ENCODE measurements around the gene ZNF521. TPM values are rescaled to one million over a fixed set of nuclear protein-coding genes. Genes with fewer than 3 reads are reported as not detected.

ZNF521 gene
- total and polyA plus RNA-seq, 2 experiments from 2014 or later, result 3.1 to 9.2 TPM

GRCh38 chr18:25370391-25370790, 18.4 kb upstream of the ZNF521 start (continued):
- TF ChIP-seq JUNB (IDR thresholded peaks at IDR 0.05; ENCODE audit: unreplicated experiment) (no peak), ETS1 (IDR thresholded peaks at IDR 0.05) (no peak), NANOG (IDR thresholded peaks at IDR 0.05; ENCODE audit: borderline replicate concordance) (no peak), POLR2AphosphoS5 (IDR thresholded peaks at IDR 0.05; ENCODE audit: low read depth) (no peak), EZH2 (IDR thresholded peaks at IDR 0.05; ENCODE audit: low read depth, unreplicated experiment) (no peak)

DNA sequence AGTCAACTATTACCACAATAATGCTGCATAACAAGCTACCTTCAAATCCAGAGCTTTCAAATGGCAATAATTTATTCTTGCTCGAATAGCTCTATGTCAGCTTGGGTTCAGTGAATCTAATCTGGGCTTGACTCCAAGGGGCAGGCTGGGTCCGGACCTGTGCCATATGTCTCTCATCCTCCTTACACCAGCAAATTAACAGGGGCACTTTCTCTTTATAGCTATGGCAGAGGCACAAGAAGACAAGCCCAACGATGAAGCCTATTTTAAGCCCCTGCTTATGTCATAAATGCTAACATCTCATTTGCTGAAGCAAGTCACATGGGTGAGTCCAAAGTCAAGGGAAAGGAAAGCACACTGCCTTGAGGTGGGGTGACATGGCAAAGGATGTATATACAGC, 13.3 kb upstream of the ZNF521 start:
- H3K4me3 ChIP-seq, result no peak overlapping the region
- no peaks in the 10 kb centered on the region; the same call in 1 of the 2 replicates for H3K36me3 ChIP-seq (ENCODE audit: insufficient read depth)
- no peak overlapping the region for H3K27ac Mint-ChIP-seq
- H3K9me3 Mint-ChIP-seq, result peaks cover 6% of the 10 kb centered on the region
- no peaks in the 10 kb centered on the region for H3K36me3 Mint-ChIP-seq (ENCODE audit: low read depth)
- peaks cover 2% of the 10 kb centered on the region for H3K27me3 Mint-ChIP-seq (ENCODE audit: insufficient read depth, low read depth, poor library complexity)
- no peak for DNase-seq (ENCODE audit: low spot score)
- H3K27ac ChIP-seq (ENCODE audit: low read depth), result no peak overlapping the region
- H3K4me2 ChIP-seq, result no peak overlapping the region
- no peaks in the 10 kb centered on the region for H3K27me3 ChIP-seq (ENCODE audit: insufficient read depth)
- 0 out of 2 replicates have a peak, but pooled peaks cover 5% of the 10 kb centered on the region for H3K9me2 ChIP-seq (ENCODE audit: insufficient read depth)
- no peaks in the 10 kb centered on the region for H3K79me2 ChIP-seq (replicated peaks; ENCODE audit: insufficient read depth)
- no peak overlapping the region for H2AFZ ChIP-seq
- no peak for ATAC-seq
- no peaks in the 10 kb centered on the region for H4K20me1 ChIP-seq (replicated peaks; ENCODE audit: insufficient read depth)
- H3F3A ChIP-seq (replicated peaks; ENCODE audit: low read depth), result no peaks in the 10 kb centered on the region
- TF ChIP-seq, protein P1, sequence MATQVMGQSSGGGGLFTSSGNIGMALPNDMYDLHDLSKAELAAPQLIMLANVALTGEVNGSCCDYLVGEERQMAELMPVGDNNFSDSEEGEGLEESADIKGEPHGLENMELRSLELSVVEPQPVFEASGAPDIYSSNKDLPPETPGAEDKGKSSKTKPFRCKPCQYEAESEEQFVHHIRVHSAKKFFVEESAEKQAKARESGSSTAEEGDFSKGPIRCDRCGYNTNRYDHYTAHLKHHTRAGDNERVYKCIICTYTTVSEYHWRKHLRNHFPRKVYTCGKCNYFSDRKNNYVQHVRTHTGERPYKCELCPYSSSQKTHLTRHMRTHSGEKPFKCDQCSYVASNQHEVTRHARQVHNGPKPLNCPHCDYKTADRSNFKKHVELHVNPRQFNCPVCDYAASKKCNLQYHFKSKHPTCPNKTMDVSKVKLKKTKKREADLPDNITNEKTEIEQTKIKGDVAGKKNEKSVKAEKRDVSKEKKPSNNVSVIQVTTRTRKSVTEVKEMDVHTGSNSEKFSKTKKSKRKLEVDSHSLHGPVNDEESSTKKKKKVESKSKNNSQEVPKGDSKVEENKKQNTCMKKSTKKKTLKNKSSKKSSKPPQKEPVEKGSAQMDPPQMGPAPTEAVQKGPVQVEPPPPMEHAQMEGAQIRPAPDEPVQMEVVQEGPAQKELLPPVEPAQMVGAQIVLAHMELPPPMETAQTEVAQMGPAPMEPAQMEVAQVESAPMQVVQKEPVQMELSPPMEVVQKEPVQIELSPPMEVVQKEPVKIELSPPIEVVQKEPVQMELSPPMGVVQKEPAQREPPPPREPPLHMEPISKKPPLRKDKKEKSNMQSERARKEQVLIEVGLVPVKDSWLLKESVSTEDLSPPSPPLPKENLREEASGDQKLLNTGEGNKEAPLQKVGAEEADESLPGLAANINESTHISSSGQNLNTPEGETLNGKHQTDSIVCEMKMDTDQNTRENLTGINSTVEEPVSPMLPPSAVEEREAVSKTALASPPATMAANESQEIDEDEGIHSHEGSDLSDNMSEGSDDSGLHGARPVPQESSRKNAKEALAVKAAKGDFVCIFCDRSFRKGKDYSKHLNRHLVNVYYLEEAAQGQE (IDR thresholded peaks at IDR 0.05; ENCODE audit: unreplicated experiment), result no peak
- TF ChIP-seq ETS1 (IDR thresholded peaks at IDR 0.05), result no peak
- TF ChIP-seq POLR2AphosphoS5 (IDR thresholded peaks at IDR 0.05; ENCODE audit: low read depth), result no peak
- TF ChIP-seq CREB1 (CRISPR knock-in tag; IDR thresholded peaks at IDR 0.05; ENCODE audit: low read depth), result no peak
- no peak for TF ChIP-seq EZH2 (IDR thresholded peaks at IDR 0.05; ENCODE audit: low read depth, unreplicated experiment)
- TF ChIP-seq, protein P2, sequence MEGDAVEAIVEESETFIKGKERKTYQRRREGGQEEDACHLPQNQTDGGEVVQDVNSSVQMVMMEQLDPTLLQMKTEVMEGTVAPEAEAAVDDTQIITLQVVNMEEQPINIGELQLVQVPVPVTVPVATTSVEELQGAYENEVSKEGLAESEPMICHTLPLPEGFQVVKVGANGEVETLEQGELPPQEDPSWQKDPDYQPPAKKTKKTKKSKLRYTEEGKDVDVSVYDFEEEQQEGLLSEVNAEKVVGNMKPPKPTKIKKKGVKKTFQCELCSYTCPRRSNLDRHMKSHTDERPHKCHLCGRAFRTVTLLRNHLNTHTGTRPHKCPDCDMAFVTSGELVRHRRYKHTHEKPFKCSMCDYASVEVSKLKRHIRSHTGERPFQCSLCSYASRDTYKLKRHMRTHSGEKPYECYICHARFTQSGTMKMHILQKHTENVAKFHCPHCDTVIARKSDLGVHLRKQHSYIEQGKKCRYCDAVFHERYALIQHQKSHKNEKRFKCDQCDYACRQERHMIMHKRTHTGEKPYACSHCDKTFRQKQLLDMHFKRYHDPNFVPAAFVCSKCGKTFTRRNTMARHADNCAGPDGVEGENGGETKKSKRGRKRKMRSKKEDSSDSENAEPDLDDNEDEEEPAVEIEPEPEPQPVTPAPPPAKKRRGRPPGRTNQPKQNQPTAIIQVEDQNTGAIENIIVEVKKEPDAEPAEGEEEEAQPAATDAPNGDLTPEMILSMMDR (conservative IDR thresholded peaks at IDR 0.05; ENCODE audit: low read depth in 2 of 2), result no peak
- no peak for TF ChIP-seq JUNB (IDR thresholded peaks at IDR 0.05; ENCODE audit: unreplicated experiment)
- no peak for TF ChIP-seq ZNF114 (CRISPR knock-in tag; IDR thresholded peaks at IDR 0.05)
- no peak overlapping the region for H3K4me3 Mint-ChIP-seq
- H3K4me1 Mint-ChIP-seq, result no peaks in the 10 kb centered on the region
- no peaks in the 10 kb centered on the region for H3K4me1 ChIP-seq (ENCODE audit: insufficient read depth)

All from GM23338 (cell line).